Ascending aorta (tissue), 2 donors: ENCODE measurements around the gene TGM4. TPM values are rescaled to one million over a fixed set of nuclear protein-coding genes. Genes with fewer than 3 reads are reported as not detected.

ENCODE experiments used
- DNase-seq, 2 donors: peaks; one replicate each; pipeline ENCODE4 v3.0.0-alpha.2; 2019; ENCODE audit warnings: low spot score in 2 of 2
- H3K27ac ChIP-seq, 2 donors: fragments of 200-600 bp; sonication (generic); one replicate each; pipeline ENCODE4 v1.5.1; 2016 to 2017; ENCODE audit warnings: mild to moderate bottlenecking in 1 of 2
- H3K27me3 ChIP-seq: fragments of 200-600 bp; sonication (generic); one replicate; pipeline ENCODE4 v1.5.1; 2017
- H3K36me3 ChIP-seq, 2 donors: fragments of 200-600 bp; sonication (generic); one replicate each; pipeline ENCODE4 v1.5.1; 2016
- H3K4me1 ChIP-seq, 2 donors: fragments of 200-600 bp; sonication (generic); one replicate each; pipeline ENCODE4 v1.5.1; 2016 to 2017; ENCODE audit warnings: mild to moderate bottlenecking in 1 of 2
- H3K4me3 ChIP-seq, 2 donors: fragments of 200-600 bp; sonication (generic); one replicate each; pipeline ENCODE4 v1.5.1; 2016 to 2017; ENCODE audit warnings: mild to moderate bottlenecking in 1 of 2
- H3K9me3 ChIP-seq, 2 donors: fragments of 200-600 bp; sonication (generic); one replicate each; pipeline ENCODE4 v1.5.1; 2016
- intact Hi-C: fragments of 100-400 bp; cut with DNase I; formaldehyde crosslinking; loops from one replicate; pipeline ENCODE4 v1.15.1; 2023
- total RNA-seq: library from RNA; depleted of rRNA; stranded (reverse); fragments of >200 nt; gene quantifications from one replicate; pipeline ENCODE4 v1.1.0, GENCODE V29; 2016
- TF ChIP-seq, protein P1 (sequence below), 3 experiments: fragments of 200-600 bp in 2 of 3; fragments of 450-650 bp in 1 of 3; sonication (generic) in 2 of 3; IDR thresholded peaks; one replicate each; pipeline ENCODE4 v1.5.1; 2016 to 2019; ENCODE audit warnings: antibody characterized with exemption in 3 of 3, mild to moderate bottlenecking in 1 of 3, moderate library complexity in 1 of 3

Gene TGM4
- total RNA-seq, 1 donor from 2014 or later = not detected

DNA sequence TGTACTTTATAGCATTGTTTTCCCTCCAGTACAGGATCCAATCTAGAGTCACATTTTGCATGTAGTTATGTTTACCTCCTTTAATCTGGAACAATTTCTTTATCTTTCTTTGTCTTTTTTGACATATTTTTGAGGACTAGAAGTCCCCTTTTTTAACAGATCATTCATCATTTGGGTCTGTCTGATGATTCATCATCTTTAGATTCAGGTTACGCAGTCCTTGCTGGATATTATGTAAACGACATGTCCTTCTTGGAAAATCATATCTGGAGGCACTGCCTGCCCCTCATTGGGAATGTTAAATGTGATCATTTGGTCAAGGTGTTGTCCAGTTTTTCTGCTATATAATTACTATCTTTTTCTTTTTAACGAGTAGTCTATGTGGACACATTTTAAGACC is 18.3 kb downstream of the TGM4 start:
- Histone ChIP-seq H3K36me3 (no peaks in the 10 kb centered on the region), H3K9me3 (no peaks in the 10 kb centered on the region), H3K4me3 (no peak overlapping the region), H3K27ac (no peak overlapping the region), H3K4me1 (no peaks in the 10 kb centered on the region), H3K27me3 (no peaks in the 10 kb centered on the region)
- TF ChIP-seq, protein P1, sequence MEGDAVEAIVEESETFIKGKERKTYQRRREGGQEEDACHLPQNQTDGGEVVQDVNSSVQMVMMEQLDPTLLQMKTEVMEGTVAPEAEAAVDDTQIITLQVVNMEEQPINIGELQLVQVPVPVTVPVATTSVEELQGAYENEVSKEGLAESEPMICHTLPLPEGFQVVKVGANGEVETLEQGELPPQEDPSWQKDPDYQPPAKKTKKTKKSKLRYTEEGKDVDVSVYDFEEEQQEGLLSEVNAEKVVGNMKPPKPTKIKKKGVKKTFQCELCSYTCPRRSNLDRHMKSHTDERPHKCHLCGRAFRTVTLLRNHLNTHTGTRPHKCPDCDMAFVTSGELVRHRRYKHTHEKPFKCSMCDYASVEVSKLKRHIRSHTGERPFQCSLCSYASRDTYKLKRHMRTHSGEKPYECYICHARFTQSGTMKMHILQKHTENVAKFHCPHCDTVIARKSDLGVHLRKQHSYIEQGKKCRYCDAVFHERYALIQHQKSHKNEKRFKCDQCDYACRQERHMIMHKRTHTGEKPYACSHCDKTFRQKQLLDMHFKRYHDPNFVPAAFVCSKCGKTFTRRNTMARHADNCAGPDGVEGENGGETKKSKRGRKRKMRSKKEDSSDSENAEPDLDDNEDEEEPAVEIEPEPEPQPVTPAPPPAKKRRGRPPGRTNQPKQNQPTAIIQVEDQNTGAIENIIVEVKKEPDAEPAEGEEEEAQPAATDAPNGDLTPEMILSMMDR (IDR thresholded peaks at IDR 0.05) = no peak
- no peak for DNase-seq
- intact Hi-C loops = no loop called here

DNA sequence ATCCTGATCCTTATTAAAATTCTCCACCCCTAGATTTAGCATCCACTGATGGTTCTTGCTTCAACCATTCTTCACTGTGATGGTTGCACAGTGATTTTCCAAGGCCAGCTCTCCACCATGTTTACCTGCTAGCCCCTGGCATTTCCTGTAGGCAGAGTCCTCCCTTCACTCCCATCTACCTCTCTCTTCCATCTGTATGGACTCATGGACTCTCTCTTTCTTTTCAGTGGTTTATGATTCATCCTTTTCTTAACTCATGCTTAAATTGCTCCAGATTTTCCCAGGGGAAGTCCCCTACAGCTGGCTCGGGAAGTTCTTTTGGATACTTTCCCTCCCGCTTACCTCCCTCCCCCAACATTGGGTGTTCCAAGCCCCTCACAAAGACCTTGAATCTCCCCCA is 18.7 kb downstream of the TGM4 start:
- Histone ChIP-seq H3K36me3 (no peaks in the 10 kb centered on the region), H3K27me3 (no peaks in the 10 kb centered on the region), H3K4me3 (no peak overlapping the region), H3K9me3 (no peaks in the 10 kb centered on the region), H3K4me1 (no peaks in the 10 kb centered on the region), H3K27ac (no peak overlapping the region)
- intact Hi-C loops = no loop called here
- no peak for DNase-seq
- TF ChIP-seq, protein P1 (IDR thresholded peaks at IDR 0.05) = no peak

DNA sequence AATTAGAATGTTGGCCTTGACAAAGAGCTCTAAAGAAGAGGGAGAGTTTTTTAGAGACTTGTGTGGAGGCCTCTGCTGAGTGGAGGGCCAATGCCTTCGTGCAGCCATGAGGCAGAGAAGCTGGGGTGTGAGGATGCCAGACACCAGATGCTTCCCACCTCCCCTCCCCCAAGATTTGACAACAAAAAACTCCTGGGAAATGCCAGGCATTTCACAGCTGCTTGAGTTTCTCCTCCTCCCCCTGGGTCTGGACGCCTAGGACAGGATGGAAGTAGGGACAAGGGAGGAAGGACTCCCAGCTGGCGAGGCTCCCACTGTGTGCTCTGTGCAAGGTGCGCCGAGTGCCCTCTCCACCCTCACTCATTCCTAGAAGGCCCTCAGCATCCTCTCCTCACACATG is 20.1 kb downstream of the TGM4 start:
- no peaks in the 10 kb centered on the region for H3K4me1 ChIP-seq
- no peak for DNase-seq
- H3K36me3 ChIP-seq = no peaks in the 10 kb centered on the region
- no peak overlapping the region for H3K27ac ChIP-seq
- H3K27me3 ChIP-seq = no peaks in the 10 kb centered on the region
- H3K9me3 ChIP-seq = no peaks in the 10 kb centered on the region
- TF ChIP-seq, protein P1 (IDR thresholded peaks at IDR 0.05) = no peak
- intact Hi-C loops = no loop called here
- H3K4me3 ChIP-seq = no peak overlapping the region

DNA sequence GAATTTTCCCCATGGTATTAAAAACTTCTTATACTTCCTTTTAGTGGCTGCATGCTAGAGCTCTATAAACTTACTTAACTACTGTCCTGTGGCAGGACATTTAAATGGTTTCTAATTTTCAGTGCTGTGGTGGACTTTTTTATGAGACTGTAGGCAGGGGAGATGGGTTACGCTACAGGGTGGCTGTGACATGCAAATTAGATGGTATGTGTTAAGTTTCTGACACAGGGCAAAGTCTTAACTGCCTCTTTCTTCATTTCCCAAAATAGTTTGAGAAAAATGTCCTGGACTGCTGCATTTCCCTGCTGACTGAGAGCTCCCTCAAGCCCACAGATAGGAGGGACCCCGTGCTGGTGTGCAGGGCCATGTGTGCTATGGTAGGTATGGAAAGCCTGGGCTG is 22.0 kb downstream of the TGM4 start:
- H3K27me3 ChIP-seq = no peaks in the 10 kb centered on the region
- TF ChIP-seq, protein P1 (IDR thresholded peaks at IDR 0.05) = no peak
- no peaks in the 10 kb centered on the region for H3K4me1 ChIP-seq
- intact Hi-C loops = no loop called here
- H3K4me3 ChIP-seq = no peak overlapping the region
- no peak overlapping the region for H3K27ac ChIP-seq
- no peak for DNase-seq
- no peaks in the 10 kb centered on the region for H3K36me3 ChIP-seq
- no peaks in the 10 kb centered on the region for H3K9me3 ChIP-seq

DNA sequence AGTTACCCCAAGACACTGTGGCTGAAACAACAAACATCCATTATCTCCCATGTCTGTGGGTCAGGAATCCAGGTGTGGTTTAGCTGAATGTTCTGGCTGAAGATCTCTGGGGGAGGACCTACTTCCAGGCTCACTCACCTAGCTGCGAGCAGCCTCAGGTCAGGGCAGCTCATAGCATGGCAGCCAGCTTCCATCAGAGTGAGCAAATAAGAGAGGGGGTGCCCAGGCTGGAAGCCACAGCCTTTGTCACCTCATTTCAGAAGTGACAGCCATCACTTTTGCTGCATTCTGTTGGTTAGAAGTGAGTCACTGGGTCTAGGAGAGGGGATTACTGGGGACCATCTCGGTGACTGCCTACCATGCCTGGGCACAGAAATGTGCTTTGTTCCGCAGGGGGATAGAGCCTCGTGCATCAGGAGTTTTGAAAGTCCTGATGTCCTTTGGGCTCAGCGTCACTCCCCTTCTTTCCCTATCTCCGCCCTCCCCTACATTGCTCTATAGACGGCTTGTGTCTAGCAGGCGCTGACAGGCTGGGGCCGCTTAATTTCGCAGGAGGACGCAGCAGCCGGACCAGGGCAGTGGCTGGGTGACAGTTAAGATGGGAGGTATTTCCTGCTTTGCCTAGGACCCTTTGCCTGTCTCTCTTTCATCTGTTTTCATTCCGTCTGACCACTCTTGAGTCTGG is 25.4 kb downstream of the TGM4 start:
- Histone ChIP-seq H3K36me3 (no peaks in the 10 kb centered on the region), H3K9me3 (no peaks in the 10 kb centered on the region), H3K27me3 (no peaks in the 10 kb centered on the region), H3K27ac (no peak overlapping the region), H3K4me1 (no peaks in the 10 kb centered on the region), H3K4me3 (no peak overlapping the region)
- TF ChIP-seq, protein P1 (IDR thresholded peaks at IDR 0.05) = no peak
- DNase-seq = peak in 1 of 2 donors; percentile 15
- intact Hi-C loops = no loop called here

DNA sequence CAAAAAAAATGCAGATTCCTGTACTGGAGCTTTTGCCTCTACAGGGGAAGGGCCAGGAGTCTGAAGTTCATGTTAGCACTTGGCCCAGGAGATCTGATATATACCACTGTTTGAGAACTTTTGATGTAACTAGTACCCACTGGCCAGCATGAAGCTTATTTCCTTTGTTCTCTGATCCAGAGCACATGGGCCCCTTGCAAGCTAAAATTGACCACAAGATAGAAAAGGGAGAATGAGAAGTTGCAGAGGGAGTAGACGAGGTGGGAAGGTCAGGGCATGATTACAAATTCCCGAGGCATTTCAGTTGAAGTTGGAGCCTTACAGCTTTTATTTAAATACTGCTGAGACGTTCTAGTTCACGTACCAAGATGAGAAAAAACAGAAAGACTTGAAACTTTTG is 28.2 kb downstream of the TGM4 start:
- DNase-seq = no peak
- no peaks in the 10 kb centered on the region for H3K36me3 ChIP-seq
- H3K4me3 ChIP-seq = no peak overlapping the region
- no peaks in the 10 kb centered on the region for H3K27me3 ChIP-seq
- H3K9me3 ChIP-seq = no peaks in the 10 kb centered on the region
- intact Hi-C loops = no loop called here
- H3K27ac ChIP-seq = no peak overlapping the region
- no peaks in the 10 kb centered on the region for H3K4me1 ChIP-seq
- TF ChIP-seq, protein P1 (IDR thresholded peaks at IDR 0.05) = no peak
